MM.1S (cell line): Measurements from ENCODE around the gene CLPTM1L.

ENCODE experiments used
- DNase-seq: peaks from one replicate; pipeline ENCODE4 v3.0.0-alpha.2; 2015
- H2AFZ ChIP-seq: fragments of 300-600 bp; sonication (generic); 2 replicates; pipeline ENCODE4 v1.6.0; 2016; ENCODE audit warnings: antibody characterized with exemption, low read length
- H3F3A ChIP-seq: fragments of 300-600 bp; sonication (generic); 2 replicates; pipeline ENCODE4 v1.6.1; 2016; ENCODE audit warnings: mild to moderate bottlenecking, antibody characterized with exemption, low read length, moderate library complexity, mixed read lengths; ENCODE audit not compliant: insufficient read depth
- H3K27ac ChIP-seq: fragments of 300-600 bp; sonication (generic); 2 replicates; pipeline ENCODE4 v1.5.1; 2016; ENCODE audit warnings: mild to moderate bottlenecking, low read length
- H3K27me3 ChIP-seq: fragments of 300-600 bp; sonication (generic); replicated peaks from 2 replicates; pipeline ENCODE4 v1.6.0; 2016; ENCODE audit warnings: low read length; ENCODE audit not compliant: insufficient read depth
- H3K36me3 ChIP-seq: fragments of 300-600 bp; sonication (generic); replicated peaks from 2 replicates; pipeline ENCODE4 v1.6.1; 2016; ENCODE audit warnings: mild to moderate bottlenecking, low read length, mixed read lengths; ENCODE audit not compliant: insufficient read depth
- H3K4me1 ChIP-seq: fragments of 300-600 bp; sonication (generic); 2 replicates; pipeline ENCODE4 v1.6.1; 2016; ENCODE audit warnings: low read length, mixed read lengths
- H3K4me2 ChIP-seq: fragments of 300-600 bp; sonication (generic); 2 replicates; pipeline ENCODE4 v1.6.0; 2016; ENCODE audit warnings: low read depth, low read length
- H3K4me3 ChIP-seq: fragments of 300-600 bp; sonication (generic); 2 replicates; pipeline ENCODE4 v1.5.1; 2016; ENCODE audit warnings: low read length, mixed read lengths
- H3K79me2 ChIP-seq: fragments of 300-600 bp; sonication (generic); 2 replicates; pipeline ENCODE4 v1.6.1; 2016; ENCODE audit warnings: mixed run types, low read length, mixed read lengths
- H3K9ac ChIP-seq: fragments of 300-600 bp; sonication (generic); 2 replicates; pipeline ENCODE4 v1.6.1; 2016; ENCODE audit warnings: low read length, mixed read lengths
- H3K9me2 ChIP-seq: fragments of 300-600 bp; sonication (generic); replicated peaks from 2 replicates; pipeline ENCODE4 v1.6.1; 2016; ENCODE audit warnings: mild to moderate bottlenecking, low read length, mixed read lengths; ENCODE audit not compliant: insufficient read depth
- H3K9me3 ChIP-seq: fragments of 300-600 bp; sonication (generic); replicated peaks from 2 replicates; pipeline ENCODE4 v1.6.1; 2016; ENCODE audit warnings: mild to moderate bottlenecking, low read length, mixed read lengths; ENCODE audit not compliant: insufficient read depth
- H4K20me1 ChIP-seq: fragments of 300-600 bp; sonication (generic); 2 replicates; pipeline ENCODE4 v1.6.1; 2016; ENCODE audit warnings: mild to moderate bottlenecking, low read length, moderate library complexity, mixed read lengths; ENCODE audit not compliant: insufficient read depth
- EZH2 ChIP-seq: fragments of 300-600 bp; sonication (generic); optimal IDR thresholded peaks from 2 replicates; pipeline ENCODE3; 2017; ENCODE audit warnings: low read depth, mild to moderate bottlenecking, antibody characterized with exemption, low read length, mixed read lengths
- EZH2phosphoT487 ChIP-seq: fragments of 300-600 bp; sonication (generic); IDR thresholded peaks from 2 replicates; pipeline ENCODE4 v1.6.1; 2018; ENCODE audit warnings: antibody characterized with exemption, low read length
- TF ChIP-seq, protein P1 (sequence below): fragments of 300-600 bp; sonication (generic); IDR thresholded peaks from 2 replicates; pipeline ENCODE4 v1.5.1; 2016; ENCODE audit warnings: antibody characterized with exemption, low read length, mixed read lengths

Gene CLPTM1L

DNA sequence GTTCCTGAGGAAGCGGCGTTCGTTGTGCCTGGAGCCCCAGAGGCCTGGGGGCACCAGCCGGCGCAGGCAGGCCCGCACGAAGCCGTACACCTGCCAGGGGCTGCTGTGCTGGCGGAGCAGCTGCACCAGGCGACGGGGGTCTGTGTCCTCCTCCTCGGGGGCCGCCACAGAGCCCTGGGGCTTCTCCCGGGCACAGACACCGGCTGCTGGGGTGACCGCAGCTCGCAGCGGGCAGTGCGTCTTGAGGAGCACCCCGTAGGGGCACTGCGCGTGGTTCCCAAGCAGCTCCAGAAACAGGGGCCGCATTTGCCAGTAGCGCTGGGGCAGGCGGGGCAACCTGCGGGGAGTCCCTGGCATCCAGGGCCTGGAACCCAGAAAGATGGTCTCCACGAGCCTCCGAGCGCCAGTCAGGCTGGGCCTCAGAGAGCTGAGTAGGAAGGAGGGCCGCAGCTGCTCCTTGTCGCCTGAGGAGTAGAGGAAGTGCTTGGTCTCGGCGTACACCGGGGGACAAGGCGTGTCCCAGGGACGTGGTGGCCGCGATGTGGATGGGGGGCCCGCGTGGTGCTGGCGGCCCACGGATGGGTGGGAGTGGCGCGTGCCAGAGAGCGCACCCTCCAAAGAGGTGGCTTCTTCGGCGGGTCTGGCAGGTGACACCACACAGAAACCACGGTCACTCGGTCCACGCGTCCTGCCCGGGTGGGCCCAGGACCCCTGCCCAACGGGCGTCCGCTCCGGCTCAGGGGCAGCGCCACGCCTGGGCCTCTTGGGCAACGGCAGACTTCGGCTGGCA, 51.3 kb downstream of the CLPTM1L start:
- no peak for TF ChIP-seq EZH2phosphoT487
- no peak overlapping the region for H3K27ac ChIP-seq
- H3K4me2 ChIP-seq = no peak overlapping the region
- H3K79me2 ChIP-seq = no peaks in the 10 kb centered on the region; the same call in 1 of the 2 replicates
- H2AFZ ChIP-seq = no peak overlapping the region
- H3K9me3 ChIP-seq = no peaks in the 10 kb centered on the region
- no peak overlapping the region for H3K9ac ChIP-seq
- no peaks in the 10 kb centered on the region for H3K36me3 ChIP-seq
- no peak for DNase-seq
- H3K9me2 ChIP-seq = no peaks in the 10 kb centered on the region
- H3F3A ChIP-seq = 0 out of 2 replicates have a peak, but pooled peaks cover 6% of the 10 kb centered on the region
- H3K27me3 ChIP-seq = no peaks in the 10 kb centered on the region
- H4K20me1 ChIP-seq = no peaks in the 10 kb centered on the region
- H3K4me3 ChIP-seq = no peak overlapping the region
- no peaks in the 10 kb centered on the region for H3K4me1 ChIP-seq

DNA sequence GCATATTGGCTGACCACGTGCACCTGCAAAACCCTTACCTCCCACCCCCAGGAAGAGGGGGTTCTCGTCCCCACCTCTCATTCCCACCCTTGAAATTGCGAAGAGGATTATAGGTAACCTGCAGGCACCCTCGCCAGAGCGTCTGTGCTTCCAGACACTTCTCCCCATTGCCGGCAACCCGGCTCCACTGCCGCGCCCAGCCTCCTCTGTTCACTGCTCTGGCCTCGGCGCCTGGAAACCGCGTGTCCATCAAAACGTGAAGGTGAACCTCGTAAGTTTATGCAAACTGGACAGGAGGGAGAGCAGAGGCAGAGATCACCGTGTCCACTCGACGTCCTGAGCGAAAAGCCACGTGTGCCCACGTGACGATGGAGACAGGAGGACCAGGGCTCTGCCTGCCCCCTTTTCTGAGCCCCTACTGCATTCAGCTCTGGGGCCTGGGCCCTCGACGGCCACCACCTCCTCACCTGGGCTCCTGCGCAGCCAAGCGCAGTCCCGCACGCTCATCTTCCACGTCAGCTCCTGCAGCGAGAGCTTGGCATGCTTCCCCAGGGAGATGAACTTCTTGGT, 52.0 kb downstream of the CLPTM1L start:
- Histone ChIP-seq H3K36me3 (no peaks in the 10 kb centered on the region), H3K4me2 (no peak overlapping the region)

DNA sequence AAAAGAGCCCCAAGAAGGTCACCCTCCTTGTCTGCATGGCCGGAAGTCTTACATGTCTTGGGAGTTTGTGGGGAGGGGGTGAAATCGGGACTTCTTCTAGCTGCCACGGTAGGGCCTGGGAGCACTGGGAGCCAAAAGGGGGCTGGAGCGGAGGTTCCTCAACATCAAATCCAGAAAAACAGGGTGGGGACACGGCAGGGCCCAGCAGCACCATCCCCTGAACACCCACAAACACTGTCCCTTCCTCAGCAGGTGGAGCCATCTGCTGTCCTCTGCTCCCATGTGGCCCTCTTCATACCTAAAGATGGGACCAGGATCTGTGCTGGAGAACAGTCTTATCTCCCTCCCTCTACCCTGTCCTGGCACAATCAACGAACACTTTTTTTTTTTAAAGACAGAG, 52.8 kb downstream of the CLPTM1L start:
- H3K4me1 ChIP-seq = no peaks in the 10 kb centered on the region

More for the DNA sequence above, 52.0 kb downstream of the CLPTM1L start:
- H3K4me3 ChIP-seq = no peak overlapping the region
- H3K9me3 ChIP-seq = no peaks in the 10 kb centered on the region
- no peaks in the 10 kb centered on the region for H3K9me2 ChIP-seq
- no peak for DNase-seq
- no peak overlapping the region for H3K9ac ChIP-seq
- no peaks in the 10 kb centered on the region; the same call in 1 of the 2 replicates for H3K79me2 ChIP-seq
- H2AFZ ChIP-seq = no peak overlapping the region
- H3K4me1 ChIP-seq = no peaks in the 10 kb centered on the region
- 0 out of 2 replicates have a peak, but pooled peaks cover 6% of the 10 kb centered on the region for H3F3A ChIP-seq
- no peaks in the 10 kb centered on the region for H4K20me1 ChIP-seq
- no peak overlapping the region for H3K27ac ChIP-seq
- TF ChIP-seq EZH2 = no peak
- TF ChIP-seq EZH2phosphoT487 = no peak
- TF ChIP-seq, protein P1, sequence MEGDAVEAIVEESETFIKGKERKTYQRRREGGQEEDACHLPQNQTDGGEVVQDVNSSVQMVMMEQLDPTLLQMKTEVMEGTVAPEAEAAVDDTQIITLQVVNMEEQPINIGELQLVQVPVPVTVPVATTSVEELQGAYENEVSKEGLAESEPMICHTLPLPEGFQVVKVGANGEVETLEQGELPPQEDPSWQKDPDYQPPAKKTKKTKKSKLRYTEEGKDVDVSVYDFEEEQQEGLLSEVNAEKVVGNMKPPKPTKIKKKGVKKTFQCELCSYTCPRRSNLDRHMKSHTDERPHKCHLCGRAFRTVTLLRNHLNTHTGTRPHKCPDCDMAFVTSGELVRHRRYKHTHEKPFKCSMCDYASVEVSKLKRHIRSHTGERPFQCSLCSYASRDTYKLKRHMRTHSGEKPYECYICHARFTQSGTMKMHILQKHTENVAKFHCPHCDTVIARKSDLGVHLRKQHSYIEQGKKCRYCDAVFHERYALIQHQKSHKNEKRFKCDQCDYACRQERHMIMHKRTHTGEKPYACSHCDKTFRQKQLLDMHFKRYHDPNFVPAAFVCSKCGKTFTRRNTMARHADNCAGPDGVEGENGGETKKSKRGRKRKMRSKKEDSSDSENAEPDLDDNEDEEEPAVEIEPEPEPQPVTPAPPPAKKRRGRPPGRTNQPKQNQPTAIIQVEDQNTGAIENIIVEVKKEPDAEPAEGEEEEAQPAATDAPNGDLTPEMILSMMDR = no peak
- no peaks in the 10 kb centered on the region for H3K27me3 ChIP-seq

More for the DNA sequence above, 52.8 kb downstream of the CLPTM1L start:
- 0 out of 2 replicates have a peak, but pooled peaks cover 6% of the 10 kb centered on the region for H3F3A ChIP-seq
- no peak for DNase-seq
- no peak overlapping the region for H2AFZ ChIP-seq
- H3K9me3 ChIP-seq = no peaks in the 10 kb centered on the region
- H3K27ac ChIP-seq = no peak overlapping the region
- no peak overlapping the region for H3K4me2 ChIP-seq
- no peaks in the 10 kb centered on the region for H3K9me2 ChIP-seq
- H3K36me3 ChIP-seq = no peaks in the 10 kb centered on the region
- no peak overlapping the region for H3K9ac ChIP-seq
- H4K20me1 ChIP-seq = no peaks in the 10 kb centered on the region
- no peaks in the 10 kb centered on the region for H3K27me3 ChIP-seq
- H3K4me3 ChIP-seq = no peak overlapping the region
- TF ChIP-seq EZH2 = no peak
- TF ChIP-seq, protein P1 = no peak
- H3K79me2 ChIP-seq = no peaks in the 10 kb centered on the region; the same call in 1 of the 2 replicates
